Measurements from ENCODE around the gene USP8. TPM values are rescaled to one million over a fixed set of nuclear protein-coding genes. Genes with fewer than 3 reads are reported as not detected.

Gene USP8
- total RNA-seq, 1 donor from 2014 or later = 66.2 TPM

DNA sequence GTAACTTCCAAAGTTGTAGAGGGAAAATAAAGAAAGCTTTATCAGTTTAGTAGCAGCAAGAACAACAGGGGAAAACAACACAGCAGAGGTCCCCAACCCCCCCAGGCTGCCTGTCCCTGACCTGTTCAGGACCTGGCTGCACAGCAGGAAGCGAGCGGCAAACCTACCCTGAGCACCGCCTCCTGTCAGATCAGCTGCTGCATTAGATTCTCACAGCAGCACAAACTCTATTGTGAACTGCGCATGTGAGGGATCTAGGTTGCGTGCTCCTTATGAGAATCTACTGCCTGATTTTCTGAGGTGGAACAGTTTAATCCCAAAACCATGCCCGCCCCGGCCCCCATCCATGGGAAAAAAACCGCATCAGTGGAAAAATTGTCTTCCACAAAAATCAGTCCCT is 81.9 kb downstream of the USP8 start:
- H3K4me1 Mint-ChIP-seq (ENCODE audit: low read depth) = peaks cover 11% of the 10 kb centered on the region
- intact Hi-C loops (cut with micrococcal nuclease) = no loop called here
- DNase-seq (ENCODE audit: low spot score) = no peak
- peaks cover 11% of the 10 kb centered on the region for H3K36me3 Mint-ChIP-seq (ENCODE audit: low read depth)
- no peaks in the 10 kb centered on the region for H3K27me3 Mint-ChIP-seq (ENCODE audit: insufficient read depth)
- H3K9me3 Mint-ChIP-seq = no peaks in the 10 kb centered on the region
- H3K27ac Mint-ChIP-seq = no peak overlapping the region
- H3K4me3 Mint-ChIP-seq = no peak overlapping the region

- no peak overlapping the region for H3K27ac Mint-ChIP-seq
- no peaks in the 10 kb centered on the region for H3K9me3 Mint-ChIP-seq
- H3K4me1 Mint-ChIP-seq (ENCODE audit: low read depth) = no peaks in the 10 kb centered on the region
- intact Hi-C loops (cut with micrococcal nuclease) = no loop called here
- H3K27me3 Mint-ChIP-seq (ENCODE audit: insufficient read depth) = no peaks in the 10 kb centered on the region
- no peak for DNase-seq (ENCODE audit: low spot score)
- no peaks in the 10 kb centered on the region for H3K36me3 Mint-ChIP-seq (ENCODE audit: low read depth)
- no peak overlapping the region for H3K4me3 Mint-ChIP-seq
Observed at GRCh38 chr15:50513001-50513400, 88.8 kb downstream of the USP8 start.

- intact Hi-C loops (cut with micrococcal nuclease) = no loop called here
- H3K36me3 Mint-ChIP-seq (ENCODE audit: low read depth) = no peaks in the 10 kb centered on the region
- peaks cover 5% of the 10 kb centered on the region for H3K27me3 Mint-ChIP-seq (ENCODE audit: insufficient read depth)
- H3K9me3 Mint-ChIP-seq = no peaks in the 10 kb centered on the region
- H3K27ac Mint-ChIP-seq = no peak overlapping the region
- H3K4me3 Mint-ChIP-seq = no peak overlapping the region
- no peaks in the 10 kb centered on the region for H3K4me1 Mint-ChIP-seq (ENCODE audit: low read depth)
- no peak for DNase-seq (ENCODE audit: low spot score)
Observed at GRCh38 chr15:50519740-50520425, 95.7 kb downstream of the USP8 start.

- Mint-ChIP-seq H3K27me3 (ENCODE audit: insufficient read depth) (peaks cover 5% of the 10 kb centered on the region), H3K27ac (no peak overlapping the region), H3K36me3 (ENCODE audit: low read depth) (no peaks in the 10 kb centered on the region), H3K4me3 (no peak overlapping the region), H3K4me1 (ENCODE audit: low read depth) (no peaks in the 10 kb centered on the region), H3K9me3 (no peaks in the 10 kb centered on the region)
- no peak for DNase-seq (ENCODE audit: low spot score)
- intact Hi-C loops (cut with micrococcal nuclease) = no loop called here
Observed at GRCh38 chr15:50523851-50524251, 99.6 kb downstream of the USP8 start.

GRCh38 chr15:50531163-50531562 is 107.0 kb downstream of the USP8 start:
- no peak for DNase-seq (ENCODE audit: low spot score)
- no peaks in the 10 kb centered on the region for H3K27me3 Mint-ChIP-seq (ENCODE audit: insufficient read depth)
- intact Hi-C loops (cut with micrococcal nuclease) = no loop called here
- H3K4me1 Mint-ChIP-seq (ENCODE audit: low read depth) = peaks cover 17% of the 10 kb centered on the region
- no peaks in the 10 kb centered on the region for H3K9me3 Mint-ChIP-seq
- no peaks in the 10 kb centered on the region for H3K36me3 Mint-ChIP-seq (ENCODE audit: low read depth)
- H3K27ac Mint-ChIP-seq = peak overlapping the region; percentile 0
- H3K4me3 Mint-ChIP-seq = no peak overlapping the region

- Mint-ChIP-seq H3K4me3 (no peak overlapping the region), H3K36me3 (ENCODE audit: low read depth) (no peaks in the 10 kb centered on the region), H3K9me3 (no peaks in the 10 kb centered on the region), H3K4me1 (ENCODE audit: low read depth) (peaks cover 17% of the 10 kb centered on the region), H3K27me3 (ENCODE audit: insufficient read depth) (no peaks in the 10 kb centered on the region), H3K27ac (peak overlapping the region; percentile 0)
- no peak for DNase-seq (ENCODE audit: low spot score)
- intact Hi-C loops (cut with micrococcal nuclease) = no loop called here
Observed at GRCh38 chr15:50531766-50532165, 107.6 kb downstream of the USP8 start.

DNA sequence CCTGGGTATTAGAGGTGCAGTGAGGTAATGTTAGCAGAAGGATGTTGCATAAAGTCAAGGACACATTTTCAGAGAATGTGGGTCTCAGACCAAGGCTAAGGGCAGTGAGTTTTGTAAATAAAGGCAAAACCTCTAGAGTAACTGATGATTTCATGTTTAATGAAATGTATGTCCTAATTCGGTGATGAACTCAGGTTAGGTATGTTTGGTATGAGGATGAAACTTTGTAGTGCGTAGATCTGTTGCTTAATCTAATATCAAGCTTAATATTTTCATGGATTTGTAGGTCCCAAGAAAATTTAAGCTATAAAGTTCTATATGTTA is 118.6 kb downstream of the USP8 start:
- no peaks in the 10 kb centered on the region for H3K4me1 Mint-ChIP-seq (ENCODE audit: low read depth)
- H3K9me3 Mint-ChIP-seq = no peaks in the 10 kb centered on the region
- no peak for DNase-seq (ENCODE audit: low spot score)
- no peak overlapping the region for H3K27ac Mint-ChIP-seq
- intact Hi-C loops (cut with micrococcal nuclease) = no loop called here
- H3K36me3 Mint-ChIP-seq (ENCODE audit: low read depth) = no peaks in the 10 kb centered on the region
- no peak overlapping the region for H3K4me3 Mint-ChIP-seq
- H3K27me3 Mint-ChIP-seq (ENCODE audit: insufficient read depth) = peaks cover 11% of the 10 kb centered on the region

GRCh38 chr15:50543556-50543955 is 119.4 kb downstream of the USP8 start:
- Mint-ChIP-seq H3K9me3 (no peaks in the 10 kb centered on the region), H3K4me1 (ENCODE audit: low read depth) (no peaks in the 10 kb centered on the region)
- intact Hi-C loops (cut with micrococcal nuclease) = no loop called here

GRCh38 chr15:50544368-50544767 is 120.2 kb downstream of the USP8 start:
- Mint-ChIP-seq H3K27ac (no peak overlapping the region), H3K27me3 (ENCODE audit: insufficient read depth) (peaks cover 8% of the 10 kb centered on the region), H3K4me3 (no peak overlapping the region), H3K9me3 (no peaks in the 10 kb centered on the region), H3K4me1 (ENCODE audit: low read depth) (no peaks in the 10 kb centered on the region), H3K36me3 (ENCODE audit: low read depth) (no peaks in the 10 kb centered on the region)
- intact Hi-C loops (cut with micrococcal nuclease) = no loop called here
- DNase-seq (ENCODE audit: low spot score) = no peak

More at GRCh38 chr15:50543556-50543955, 119.4 kb downstream of the USP8 start:
- no peak overlapping the region for H3K27ac Mint-ChIP-seq
- H3K4me3 Mint-ChIP-seq = no peak overlapping the region
- H3K36me3 Mint-ChIP-seq (ENCODE audit: low read depth) = no peaks in the 10 kb centered on the region
- no peak for DNase-seq (ENCODE audit: low spot score)
- H3K27me3 Mint-ChIP-seq (ENCODE audit: insufficient read depth) = peaks cover 10% of the 10 kb centered on the region

- H3K36me3 Mint-ChIP-seq (ENCODE audit: low read depth) = no peaks in the 10 kb centered on the region
- H3K4me3 Mint-ChIP-seq = no peak within 1 kb of the TSS
- peaks cover 8% of the 10 kb centered on the region for H3K27me3 Mint-ChIP-seq (ENCODE audit: insufficient read depth)
- no peak for DNase-seq (ENCODE audit: low spot score)
- intact Hi-C loops (cut with micrococcal nuclease) = no loop called here
- H3K9me3 Mint-ChIP-seq = no peaks in the 10 kb centered on the region
- no peak within 1 kb of the TSS for H3K27ac Mint-ChIP-seq
- H3K4me1 Mint-ChIP-seq (ENCODE audit: low read depth) = no peaks in the 10 kb centered on the region
Observed at GRCh38 chr15:50546566-50546965, 122.4 kb downstream of the USP8 start, which contains the start of gene USP50. Gene USP50, minus strand, starts transcription at chr15:50546666. Its CDS starts 141 bp downstream, at chr15:50546525.

GRCh38 chr15:50549326-50549725 is 125.1 kb downstream of the USP8 start:
- intact Hi-C loops (cut with micrococcal nuclease) = no loop called here
- no peak overlapping the region for H3K27ac Mint-ChIP-seq
- H3K4me1 Mint-ChIP-seq (ENCODE audit: low read depth) = peaks cover 6% of the 10 kb centered on the region
- no peaks in the 10 kb centered on the region for H3K9me3 Mint-ChIP-seq
- no peak for DNase-seq (ENCODE audit: low spot score)
- peaks cover 8% of the 10 kb centered on the region for H3K27me3 Mint-ChIP-seq (ENCODE audit: insufficient read depth)
- no peak overlapping the region for H3K4me3 Mint-ChIP-seq
- peaks cover 4% of the 10 kb centered on the region for H3K36me3 Mint-ChIP-seq (ENCODE audit: low read depth)

GRCh38 chr15:50552238-50552637 is 128.0 kb downstream of the USP8 start:
- Mint-ChIP-seq H3K4me3 (no peak overlapping the region), H3K4me1 (ENCODE audit: low read depth) (peaks cover 21% of the 10 kb centered on the region), H3K27me3 (ENCODE audit: insufficient read depth) (no peaks in the 10 kb centered on the region), H3K9me3 (no peaks in the 10 kb centered on the region), H3K27ac (no peak overlapping the region), H3K36me3 (ENCODE audit: low read depth) (peaks cover 13% of the 10 kb centered on the region)
- intact Hi-C loops (cut with micrococcal nuclease) = no loop called here
- DNase-seq (ENCODE audit: low spot score) = no peak

DNA sequence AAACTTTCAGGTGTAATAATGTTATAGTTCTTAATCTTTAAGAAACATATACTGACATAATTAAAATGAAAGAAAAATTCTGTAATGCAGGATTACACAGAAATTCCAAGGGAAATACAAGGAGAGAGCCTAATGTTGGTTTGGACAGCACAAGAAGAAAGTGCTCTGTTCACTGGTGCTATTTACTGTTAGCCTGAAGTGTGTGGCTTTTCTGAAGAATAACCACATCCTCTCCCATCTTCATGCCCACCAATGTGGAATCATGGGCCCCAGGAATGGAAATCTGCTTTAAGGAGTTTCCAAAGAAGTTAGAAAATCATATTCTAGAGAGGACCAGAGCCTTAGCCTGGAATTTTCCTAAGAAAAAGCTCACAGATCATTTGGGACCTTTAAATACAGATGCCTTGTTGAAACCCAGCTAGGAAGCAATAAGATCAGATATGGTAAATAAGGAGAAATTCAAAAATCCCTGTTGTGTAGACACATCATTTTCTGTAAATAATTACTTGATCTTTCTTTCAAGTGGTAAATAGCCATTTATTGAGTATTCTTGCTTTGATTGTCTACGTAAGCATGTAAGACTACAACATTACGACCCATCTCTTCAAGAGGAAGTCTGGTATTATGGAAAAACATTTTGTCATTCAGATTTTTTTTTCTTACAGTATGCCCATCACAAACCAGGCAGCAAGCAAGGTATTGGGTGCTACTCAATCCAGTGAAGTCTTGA is 132.6 kb downstream of the USP8 start:
- Mint-ChIP-seq H3K9me3 (no peaks in the 10 kb centered on the region), H3K4me1 (ENCODE audit: low read depth) (peaks cover 32% of the 10 kb centered on the region), H3K36me3 (ENCODE audit: low read depth) (peaks cover 18% of the 10 kb centered on the region), H3K4me3 (no peak overlapping the region), H3K27ac (peak overlapping the region; percentile 68), H3K27me3 (ENCODE audit: insufficient read depth) (no peaks in the 10 kb centered on the region)
- DNase-seq (ENCODE audit: low spot score) = no peak
- intact Hi-C loops (cut with micrococcal nuclease) = no loop called here

Measured in activated T-helper 1 cell treated with anti-CD3 and anti-CD28 coated beads, Interleukin-12 subunit alpha, Interleukin-12 subunit beta, Interleukin-2, Interleukin-4 antibody, amounts not matched to agents 30 ng/mL and 10 ng/mL and 1 ng/mL, durations not matched to agents 14 hours and 24 hours and 36 hours (primary cell).